Ishikawa (cell line): ENCODE data around the gene TBPL2.

Experiments
- CEBPB ChIP-seq: IDR thresholded peaks from 2 replicates; pipeline ENCODE4 v1.6.1; 2012
- CREB1 ChIP-seq: IDR thresholded peaks from 2 replicates; pipeline ENCODE4 v1.6.1; 2012; ENCODE audit warnings: low read depth
- EGR1 ChIP-seq: IDR thresholded peaks from 2 replicates; pipeline ENCODE4 v1.6.1; 2012
- EP300 ChIP-seq: IDR thresholded peaks from 2 replicates; pipeline ENCODE4 v1.6.1; 2012; ENCODE audit warnings: borderline replicate concordance
- FOXM1 ChIP-seq: IDR thresholded peaks from 2 replicates; pipeline ENCODE4 v1.6.1; 2012; ENCODE audit warnings: low read depth, borderline replicate concordance
- MAX ChIP-seq: IDR thresholded peaks from 2 replicates; pipeline ENCODE4 v1.6.1; 2012
- RAD21 ChIP-seq: IDR thresholded peaks from 2 replicates; pipeline ENCODE4 v1.6.1; 2012; ENCODE audit warnings: low read depth
- REST ChIP-seq: IDR thresholded peaks from 2 replicates; pipeline ENCODE4 v1.6.1; 2012; ENCODE audit warnings: low read depth, mild to moderate bottlenecking
- TAF1 ChIP-seq: IDR thresholded peaks from 2 replicates; pipeline ENCODE4 v1.6.1; 2012; ENCODE audit warnings: low read depth, mild to moderate bottlenecking
- TCF12 ChIP-seq: IDR thresholded peaks from 2 replicates; pipeline ENCODE4 v1.6.1; 2012; ENCODE audit warnings: low read depth
- USF1 ChIP-seq: IDR thresholded peaks from 2 replicates; pipeline ENCODE4 v1.6.1; 2012
- YY1 ChIP-seq: IDR thresholded peaks from 2 replicates; pipeline ENCODE4 v1.6.1; 2012; ENCODE audit warnings: low read depth
- ZBTB7A ChIP-seq: IDR thresholded peaks from 2 replicates; pipeline ENCODE4 v1.6.1; 2012; ENCODE audit warnings: low read depth

- TF ChIP-seq RAD21 (no peak), REST (no peak), EGR1 (no peak), EP300 (peak; percentile 44; the same call in 1 of the 2 replicates), MAX (peak; percentile 85), TCF12 (peak; percentile 48; the same call in 1 of the 2 replicates), ZBTB7A (peak; percentile 99), YY1 (peak; percentile 99), USF1 (peak; percentile 97), CREB1 (no peak), CEBPB (no peak; the same call in 1 of the 2 replicates), FOXM1 (no peak), TAF1 (peak; percentile 82; the same call in 1 of the 2 replicates)
Measured at GRCh38 chr14:55411426-55412389, 28.7 kb downstream of the TBPL2 start, which contains the start of gene ATG14.
